Testis (tissue), 3 donors: Measurements from ENCODE around the gene VPS11. TPM values are rescaled to one million over a fixed set of nuclear protein-coding genes. Genes with fewer than 3 reads are reported as not detected.

Source experiments
- DNase-seq: peaks from one replicate; pipeline ENCODE4 v3.0.0-alpha.2; 2019
- H3K27ac ChIP-seq, 2 donors: fragments of 200-600 bp; sonication (generic); one replicate each; pipeline ENCODE4 v1.5.1; 2019
- H3K27me3 ChIP-seq: fragments of 200-600 bp; sonication (generic); one replicate; pipeline ENCODE4 v1.5.1; 2019
- H3K36me3 ChIP-seq: fragments of 200-600 bp; sonication (generic); one replicate; pipeline ENCODE4 v1.5.1; 2017; ENCODE audit warnings: low read depth; ENCODE audit errors: missing control alignments
- H3K4me1 ChIP-seq: fragments of 200-600 bp; sonication (generic); one replicate; pipeline ENCODE4 v1.5.1; 2019
- H3K4me3 ChIP-seq, 2 donors: fragments of 200-600 bp; sonication (generic); one replicate each; pipeline ENCODE4 v1.5.1; 2017 to 2019
- H3K9me3 ChIP-seq: fragments of 200-600 bp; sonication (generic); one replicate; pipeline ENCODE4 v1.5.1; 2017
- CTCF ChIP-seq, 3 experiments: fragments of 450-650 bp in 2 of 3; fragments of 200-600 bp in 1 of 3; sonication (generic) in 1 of 3; IDR thresholded peaks; one replicate each; pipeline ENCODE4 v1.5.1; 2016 to 2019; ENCODE audit warnings: antibody characterized with exemption in 3 of 3, mild to moderate bottlenecking in 2 of 3, moderate library complexity in 1 of 3
- POLR2A ChIP-seq: fragments of 450-650 bp; IDR thresholded peaks from one replicate; pipeline ENCODE4 v1.6.1; 2017; ENCODE audit warnings: antibody characterized with exemption, mild to moderate bottlenecking, moderate library complexity
- WGBS, 2 donors: methylation state at CpG; one replicate each; pipeline ENCODE4 v1.1.5; 2018; 5-methylcytosine and 5-hydroxymethylcytosine counted together
- intact Hi-C: fragments of 100-400 bp; cut with DNase I; formaldehyde crosslinking; loops from one replicate; pipeline ENCODE4 v1.15.1; 2023; ENCODE audit warnings: low total_unique reads
- polyA plus RNA-seq: library from polyadenylated mRNA; stranded (reverse); fragments of 350-450 nt; fragmentation: Illumina TruSeq; extraction: RNeasy Lipid Tissue Mini Kit (QIAGEN cat#74804); gene quantifications from one replicate; pipeline ENCODE4 v1.2.3, GENCODE V29; 2014; ENCODE audit warnings: low read depth, low replicate concordance; ENCODE audit not compliant: insufficient read depth
- total RNA-seq, 2 donors: library from RNA; depleted of rRNA; stranded (reverse); fragments of >200 nt; gene quantifications; one replicate each; pipeline ENCODE4 v1.2.3, GENCODE V29; 2016

Gene VPS11
- total and polyA plus RNA-seq, 3 donors from 2014 or later, result 50.7 to 60.5 (median 56.7) TPM

DNA sequence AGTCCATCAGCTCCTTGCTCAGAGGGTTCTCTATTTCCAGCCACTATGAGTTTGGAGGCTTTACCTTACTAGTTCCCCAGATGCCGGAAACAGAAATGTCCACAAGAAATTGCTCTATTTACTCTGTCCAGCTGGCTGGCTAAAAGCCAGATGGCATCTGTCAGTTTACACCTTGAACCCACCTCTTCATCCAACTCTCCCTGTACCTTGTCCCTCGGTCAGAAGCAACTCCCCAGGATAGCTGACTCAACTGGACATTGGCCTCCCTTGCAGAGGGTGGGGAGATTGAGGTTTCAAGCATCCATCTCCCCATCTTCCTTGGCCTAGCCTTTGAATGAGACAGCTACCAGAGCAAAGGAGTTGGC is 41.2 kb downstream of the VPS11 start:
- WGBS, 2 donors, result 92 to 98% methylated on average over 2 of the region's 2 CpGs
- Histone ChIP-seq H3K9me3 (no peaks in the 10 kb centered on the region), H3K4me3 (no peak overlapping the region), H3K36me3 (no peaks in the 10 kb centered on the region), H3K4me1 (peaks cover 13% of the 10 kb centered on the region), H3K27me3 (no peaks in the 10 kb centered on the region), H3K27ac (no peak overlapping the region)
- TF ChIP-seq POLR2A (no peak), CTCF (IDR thresholded peaks at IDR 0.05) (no peak)
- no peak for DNase-seq
- intact Hi-C loops, result no loop called here

DNA sequence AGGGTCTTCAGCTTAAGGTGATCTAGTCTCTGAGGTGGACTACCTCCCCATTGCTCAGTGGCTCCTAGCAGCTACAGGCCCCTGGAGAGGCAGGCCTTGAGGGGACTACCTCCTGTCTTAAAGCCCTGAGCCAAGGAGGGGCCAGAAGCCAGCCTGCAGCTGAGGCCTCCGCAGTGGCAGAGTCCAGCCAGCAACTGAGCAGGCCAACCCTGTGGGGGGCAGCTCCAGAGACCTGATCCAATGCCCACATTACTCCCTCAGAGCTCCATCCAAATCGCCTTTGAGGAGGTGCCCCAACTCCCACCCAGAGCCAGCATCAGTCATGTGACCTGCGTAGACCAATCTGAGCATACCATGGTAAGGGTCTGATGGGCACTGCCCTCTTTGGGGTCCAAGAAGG is 42.2 kb downstream of the VPS11 start:
- no peak overlapping the region for H3K4me3 ChIP-seq
- H3K9me3 ChIP-seq, result no peaks in the 10 kb centered on the region
- H3K4me1 ChIP-seq, result peaks cover 12% of the 10 kb centered on the region
- intact Hi-C loops, result no loop called here
- no peak for DNase-seq
- TF ChIP-seq POLR2A, result no peak
- H3K27ac ChIP-seq, result no peak overlapping the region
- WGBS, 2 donors, result 95 to 100% methylated on average over 1 to 3 of the region's 3 CpGs
- no peaks in the 10 kb centered on the region for H3K27me3 ChIP-seq
- no peaks in the 10 kb centered on the region for H3K36me3 ChIP-seq

GRCh38 chr11:119110439-119110838 is 42.8 kb downstream of the VPS11 start:
- no peak overlapping the region for H3K27ac ChIP-seq
- 86 to 91% methylated on average over 10 of the region's 10 CpGs for WGBS, 2 donors
- no peaks in the 10 kb centered on the region for H3K27me3 ChIP-seq
- no peaks in the 10 kb centered on the region for H3K36me3 ChIP-seq
- peaks cover 12% of the 10 kb centered on the region for H3K4me1 ChIP-seq
- DNase-seq, result no peak
- intact Hi-C loops, result no loop called here
- no peak overlapping the region for H3K4me3 ChIP-seq
- no peaks in the 10 kb centered on the region for H3K9me3 ChIP-seq
- TF ChIP-seq POLR2A (no peak), CTCF (IDR thresholded peaks at IDR 0.05) (no peak)

- intact Hi-C loops, result no loop called here
- Histone ChIP-seq H3K36me3 (no peaks in the 10 kb centered on the region), H3K4me1 (peaks cover 5% of the 10 kb centered on the region), H3K9me3 (no peaks in the 10 kb centered on the region), H3K27ac (no peak overlapping the region), H3K27me3 (no peaks in the 10 kb centered on the region), H3K4me3 (no peak overlapping the region)
- no peak for TF ChIP-seq CTCF (IDR thresholded peaks at IDR 0.05)
- no peak for TF ChIP-seq POLR2A
- 90 to 92% methylated on average over 10 to 11 of the region's 11 CpGs for WGBS, 2 donors
- no peak for DNase-seq
These were observed 43.8 kb downstream of the VPS11 start for GRCh38 chr11:119111361-119111925.

- Histone ChIP-seq H3K27me3 (no peaks in the 10 kb centered on the region), H3K9me3 (no peaks in the 10 kb centered on the region), H3K4me1 (no peaks in the 10 kb centered on the region), H3K36me3 (no peaks in the 10 kb centered on the region), H3K4me3 (no peak overlapping the region), H3K27ac (no peak overlapping the region)
- intact Hi-C loops, result no loop called here
- 79 to 89% methylated on average over 9 to 12 of the region's 12 CpGs for WGBS, 2 donors
- no peak for DNase-seq
- TF ChIP-seq POLR2A (no peak), CTCF (IDR thresholded peaks at IDR 0.05) (no peak)
These were observed 44.8 kb downstream of the VPS11 start for GRCh38 chr11:119112314-119113020.
